ENCODE results near the gene FAM53B.

FAM53B gene

DNA sequence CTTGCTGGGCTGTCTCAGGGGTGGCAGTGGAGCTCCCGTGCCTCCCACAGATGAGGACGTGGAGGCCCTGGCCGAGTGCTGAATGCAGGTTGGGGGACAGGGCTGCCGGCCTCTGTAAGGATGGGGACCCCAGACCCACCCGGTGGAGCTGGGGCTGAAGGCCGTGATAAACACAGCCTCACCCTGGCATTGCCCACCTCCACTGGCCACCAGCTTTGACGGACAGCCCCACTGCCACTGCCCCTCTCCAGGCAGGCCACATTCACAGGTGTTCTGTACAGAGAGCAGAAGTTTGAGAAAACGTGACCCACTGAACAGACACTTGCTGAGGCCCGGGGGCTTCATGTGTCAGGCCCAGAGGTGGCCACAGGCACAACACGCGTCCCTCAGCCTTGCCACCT lies 156.4 kb downstream of the FAM53B start:
- DNase-seq (ENCODE audit: low read depth in 2 of 2, low spot score in 1 of 2) = no peak

DNA sequence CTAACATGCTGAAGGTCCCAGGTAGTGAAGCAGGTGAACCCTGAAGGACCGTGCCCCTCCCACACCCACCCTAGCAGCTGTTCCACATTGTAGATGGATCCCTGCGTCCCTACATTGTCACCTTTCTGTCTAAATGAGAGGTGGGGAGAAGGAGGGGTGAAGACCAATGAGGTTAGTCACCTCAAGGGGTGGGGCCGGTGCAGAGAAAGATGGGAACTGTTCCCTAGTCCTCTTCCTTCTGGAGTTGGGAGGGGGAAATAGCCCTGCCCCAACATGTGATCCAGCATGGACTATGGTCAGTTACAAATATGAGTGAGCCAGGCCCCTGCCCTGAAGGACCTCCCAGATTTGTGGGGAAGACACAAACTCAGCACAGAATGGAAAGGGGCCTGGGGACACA lies 158.0 kb downstream of the FAM53B start:
- no peak for DNase-seq (ENCODE audit: low read depth in 2 of 2, low spot score in 1 of 2)

DNA sequence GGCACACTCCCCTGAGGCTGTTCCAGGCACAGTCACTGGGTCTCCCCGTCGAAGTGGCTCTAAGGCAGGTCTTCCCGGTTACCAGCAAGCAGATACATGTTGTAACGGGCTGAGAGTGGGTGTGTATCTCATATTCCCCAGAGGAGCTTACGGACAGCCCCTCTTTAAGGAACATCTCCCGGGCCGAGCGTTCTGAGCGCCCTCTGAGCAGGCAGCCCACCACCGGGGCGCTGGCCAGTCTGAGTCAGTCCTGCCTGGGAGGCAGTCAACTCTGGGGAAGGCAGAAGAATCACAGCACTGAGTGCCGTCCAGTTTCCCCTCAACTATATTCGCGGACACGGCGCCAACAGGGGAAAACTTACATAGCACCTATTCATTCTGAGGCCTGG lies 165.2 kb downstream of the FAM53B start:
- DNase-seq (ENCODE audit: low read depth in 2 of 2, low spot score in 1 of 2) = no peak

DNA sequence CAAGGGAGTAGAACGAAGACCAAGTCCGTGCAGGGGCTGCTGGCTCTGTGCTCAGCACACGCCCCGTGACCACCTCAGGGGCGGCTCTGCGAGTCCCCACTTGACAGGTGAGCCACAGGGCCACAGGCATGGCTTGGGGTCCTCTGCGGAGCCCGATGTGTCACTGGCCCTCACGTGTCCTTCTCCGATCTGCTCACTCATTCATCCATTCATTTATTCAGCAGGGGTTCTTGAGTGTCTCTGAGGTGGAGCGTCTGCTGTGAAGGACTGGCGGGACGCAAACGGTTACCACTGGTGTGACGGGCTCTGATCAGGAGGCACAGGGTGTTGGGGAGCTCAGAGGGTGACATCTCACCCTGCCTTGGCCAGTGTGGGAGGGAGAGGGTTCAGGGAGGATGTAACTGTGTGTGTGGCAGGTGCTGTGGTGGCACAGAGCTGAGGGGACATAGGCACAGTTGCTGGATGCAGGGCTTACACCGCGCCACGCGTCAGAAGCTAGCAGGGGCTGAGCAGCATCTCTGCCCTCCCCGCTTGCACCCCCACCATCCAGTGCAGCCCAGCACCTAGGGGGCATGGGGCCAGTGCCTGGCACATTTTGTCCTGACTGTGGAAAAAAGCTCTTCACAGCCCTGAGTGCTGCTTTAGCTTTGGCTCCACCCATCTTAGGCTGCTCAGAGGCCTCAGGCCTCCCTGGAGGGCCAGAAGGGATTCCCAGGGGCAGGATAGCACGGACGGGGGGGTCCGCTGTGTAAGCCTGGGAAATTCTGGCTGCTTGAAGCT lies 165.8 kb downstream of the FAM53B start:
- no peak for DNase-seq (ENCODE audit: low read depth in 2 of 2, low spot score in 1 of 2)

DNA sequence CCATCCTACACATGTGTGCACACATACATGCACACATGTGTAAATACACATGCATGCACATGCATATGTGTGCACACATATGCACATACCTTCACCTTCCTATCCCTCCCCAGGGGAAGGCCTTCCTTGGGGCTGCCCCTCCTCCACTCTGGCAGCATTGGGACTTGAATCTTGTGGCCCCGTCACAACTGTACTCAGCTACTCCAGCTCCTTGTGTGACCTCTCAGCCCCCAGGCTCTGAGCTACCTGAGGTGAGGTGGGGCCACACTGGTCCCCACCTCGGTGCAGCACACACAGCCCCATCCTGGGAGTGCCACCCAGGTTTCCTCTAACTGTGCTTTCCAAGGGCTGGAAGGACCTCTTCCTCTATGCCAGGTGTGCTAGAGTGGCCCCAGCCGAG lies 166.5 kb downstream of the FAM53B start:
- no peak for DNase-seq (ENCODE audit: low read depth in 2 of 2, low spot score in 1 of 2)

DNA sequence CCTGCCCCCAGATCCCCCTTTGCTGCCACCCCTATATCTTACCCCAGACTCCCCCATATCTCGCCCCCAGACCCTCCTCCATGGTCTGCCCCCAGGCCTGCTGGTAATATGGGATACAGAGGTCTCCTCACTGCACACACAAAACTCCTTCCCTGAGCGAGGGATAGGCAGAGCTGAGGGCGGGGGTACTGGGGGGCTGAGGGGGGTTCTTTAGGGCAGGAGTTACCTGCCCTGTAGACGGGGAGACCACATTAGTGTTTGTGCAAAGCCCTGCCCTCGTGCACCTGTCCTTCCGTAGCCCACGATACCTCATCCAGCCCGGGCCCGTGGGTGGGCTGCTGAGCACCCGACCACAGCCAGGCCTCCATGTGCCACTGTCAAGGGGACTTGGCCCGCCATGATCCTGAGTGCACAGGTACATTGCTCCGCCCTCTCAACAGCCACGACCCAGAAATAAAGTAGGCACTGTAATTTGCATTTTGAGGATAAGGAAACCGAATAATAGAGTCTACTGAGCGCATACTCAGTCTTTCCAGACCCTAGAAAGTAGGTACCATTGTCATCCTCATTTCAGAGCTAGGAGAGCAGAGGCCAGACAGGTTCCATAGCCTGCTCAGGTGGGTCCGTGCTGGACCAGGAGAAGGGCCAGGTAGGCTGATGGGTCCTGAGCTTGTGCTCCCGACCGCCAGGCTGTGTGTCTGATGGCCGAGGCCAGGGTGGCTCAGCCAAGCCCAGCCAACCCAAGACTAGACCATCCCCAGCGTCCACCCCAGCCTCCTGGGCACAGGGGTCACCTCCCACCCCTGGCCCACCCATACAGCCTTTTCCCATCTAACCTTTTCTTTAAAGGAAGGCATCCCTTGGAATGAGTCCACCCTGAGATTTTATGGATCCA lies 167.4 kb downstream of the FAM53B start:
- no peak for DNase-seq (ENCODE audit: low read depth in 2 of 2, low spot score in 1 of 2)

DNA sequence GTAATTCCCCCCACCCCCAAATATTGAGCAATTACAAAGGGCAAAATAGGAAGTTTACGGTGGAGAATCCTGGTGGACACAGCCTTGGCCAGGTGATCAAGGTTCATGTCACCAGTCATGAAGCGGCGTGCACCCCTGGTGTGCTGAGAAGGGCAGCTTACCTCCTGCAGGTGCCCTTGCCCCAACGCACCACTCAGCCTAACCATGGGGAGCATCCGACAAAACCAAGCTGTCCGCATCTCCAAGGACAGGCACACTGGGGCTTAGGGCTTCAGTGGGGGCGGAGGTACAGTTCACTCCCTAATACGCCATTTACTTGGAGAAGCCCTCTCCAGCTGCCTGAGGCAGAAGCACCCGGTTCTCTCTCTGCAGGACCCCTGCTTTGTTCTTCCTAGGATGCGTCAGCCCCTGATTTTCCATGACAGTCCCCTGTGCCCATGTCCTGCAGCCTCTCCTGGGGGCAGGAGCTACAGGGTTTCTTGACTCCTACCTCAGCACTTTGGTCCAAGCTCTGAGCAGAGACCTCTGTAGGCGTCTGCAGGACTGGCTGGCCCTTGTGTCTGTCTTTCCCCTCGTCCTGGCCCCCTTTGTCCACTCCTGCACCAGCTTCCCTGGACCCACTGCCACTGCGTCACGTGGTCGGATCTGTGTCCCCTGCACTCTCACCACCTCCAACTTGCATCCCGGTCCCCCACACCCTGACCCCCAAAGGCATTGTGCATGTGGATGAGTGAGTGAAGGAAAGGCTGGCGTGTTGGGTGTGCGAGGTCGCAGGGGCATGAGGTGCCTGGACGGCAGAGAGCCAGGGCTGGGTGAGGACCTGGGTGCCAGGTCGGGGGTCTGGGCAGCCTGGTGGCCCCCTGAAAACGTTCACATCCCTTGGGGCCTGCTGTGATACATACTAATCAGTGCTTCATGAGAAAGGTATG lies 168.8 kb downstream of the FAM53B start:
- no peak for DNase-seq (ENCODE audit: low read depth in 2 of 2, low spot score in 1 of 2)

DNA sequence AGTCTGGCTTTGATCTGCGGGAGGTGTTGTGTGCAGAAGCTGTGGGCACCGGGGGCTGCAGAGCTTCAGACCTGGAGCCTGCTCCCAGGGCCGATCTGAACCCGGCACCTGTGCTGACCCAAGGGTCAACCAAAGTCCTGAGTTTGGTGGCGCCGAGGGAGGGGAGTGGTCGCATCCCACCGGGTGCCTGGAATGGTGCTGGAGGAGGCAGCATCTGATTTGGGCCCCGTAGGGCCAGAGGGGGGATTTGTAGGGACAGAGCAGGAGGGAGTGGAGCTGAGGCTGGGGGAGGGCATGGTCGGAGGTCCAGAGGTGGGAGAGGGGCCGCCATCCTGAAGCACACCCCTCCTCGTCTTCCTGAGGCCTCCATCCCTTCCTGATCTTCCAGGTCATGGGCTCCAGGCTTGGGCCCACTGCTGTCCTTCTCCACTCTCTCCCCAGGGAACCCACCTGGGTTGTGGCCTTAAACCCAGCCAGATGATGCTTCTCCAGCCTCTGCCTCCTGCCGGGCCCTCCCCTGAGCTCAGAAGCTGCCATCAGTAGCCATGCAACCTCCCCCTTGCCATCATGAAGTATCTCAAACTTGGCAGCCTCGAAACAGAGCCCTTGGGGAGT lies 169.6 kb downstream of the FAM53B start:
- DNase-seq (ENCODE audit: low read depth in 2 of 2, low spot score in 1 of 2) = no peak

DNA sequence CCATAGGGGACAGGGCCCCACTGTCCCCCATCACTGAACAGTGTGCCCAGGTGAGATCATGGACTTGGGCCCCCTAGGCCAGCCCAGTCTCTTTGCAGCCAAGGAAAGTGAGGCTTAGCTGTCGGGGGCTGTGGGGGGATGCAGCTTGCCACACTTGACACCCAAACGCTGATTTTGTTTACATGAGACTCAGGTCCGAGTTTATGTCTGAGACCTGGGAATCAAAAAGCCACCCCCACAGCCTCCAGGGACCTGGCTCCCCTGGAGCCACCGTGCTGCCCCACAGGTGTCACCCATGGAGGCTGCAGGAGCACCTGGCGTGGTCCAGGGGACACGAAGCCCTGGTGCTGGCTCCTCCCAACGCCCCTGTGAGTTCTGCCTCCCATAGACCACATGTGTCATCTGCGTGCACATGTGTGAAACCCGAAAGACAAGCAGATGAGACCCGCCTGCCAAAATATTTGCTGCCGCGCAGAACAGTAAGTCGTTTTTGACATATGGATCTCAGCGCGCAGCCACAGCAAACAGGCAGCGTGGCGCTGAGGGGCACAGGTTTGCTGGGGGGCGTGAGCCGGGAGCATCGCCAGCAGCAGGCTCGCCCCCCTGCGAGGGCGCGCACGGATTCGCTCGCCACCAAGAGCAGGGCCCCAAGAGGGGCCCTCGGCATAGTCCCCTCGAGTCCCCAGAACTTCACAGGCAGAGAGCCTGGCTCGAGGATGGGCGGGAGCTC lies 170.3 kb downstream of the FAM53B start:
- DNase-seq (ENCODE audit: low read depth in 2 of 2, low spot score in 1 of 2) = no peak

DNA sequence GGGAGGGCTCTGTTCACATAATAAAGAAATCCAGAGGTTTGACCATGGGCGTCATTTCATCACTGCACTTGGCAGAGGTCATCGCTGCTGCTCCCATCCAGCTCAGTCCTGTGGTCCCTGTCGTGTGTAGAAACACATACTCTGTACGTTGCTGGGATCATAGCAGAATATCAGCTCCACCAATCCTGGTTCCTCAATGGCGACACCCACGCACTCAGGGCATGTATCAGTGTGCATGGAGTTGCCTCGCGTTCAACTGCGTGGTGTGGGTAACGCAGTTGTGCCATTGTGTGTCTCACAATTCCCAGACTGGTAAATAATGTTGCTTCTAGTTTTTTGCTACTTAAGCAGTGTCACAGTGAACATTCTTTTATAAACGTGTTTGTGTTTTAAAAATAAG lies 171.4 kb downstream of the FAM53B start:
- no peak for DNase-seq (ENCODE audit: low read depth in 2 of 2, low spot score in 1 of 2)

DNA sequence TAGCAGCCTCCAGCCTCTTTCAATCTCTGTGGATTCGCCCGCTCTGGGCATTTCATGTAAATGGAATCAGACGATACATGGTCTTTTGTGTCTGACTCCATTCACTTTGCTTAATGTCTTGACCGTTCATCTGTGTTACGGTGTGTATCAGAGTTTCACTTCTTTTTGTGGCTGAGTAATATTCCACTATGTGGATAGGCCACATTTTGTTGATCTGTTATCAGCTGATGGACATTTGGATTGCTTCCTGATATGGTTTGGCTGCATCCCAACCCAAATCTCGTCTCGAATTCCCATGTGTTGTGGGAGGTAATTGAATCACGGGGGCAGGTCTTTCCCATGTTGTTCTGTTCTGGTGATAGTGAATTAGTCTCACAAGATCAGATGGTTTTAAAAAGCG lies 173.5 kb downstream of the FAM53B start:
- DNase-seq (ENCODE audit: low read depth in 2 of 2, low spot score in 1 of 2) = no peak

DNA sequence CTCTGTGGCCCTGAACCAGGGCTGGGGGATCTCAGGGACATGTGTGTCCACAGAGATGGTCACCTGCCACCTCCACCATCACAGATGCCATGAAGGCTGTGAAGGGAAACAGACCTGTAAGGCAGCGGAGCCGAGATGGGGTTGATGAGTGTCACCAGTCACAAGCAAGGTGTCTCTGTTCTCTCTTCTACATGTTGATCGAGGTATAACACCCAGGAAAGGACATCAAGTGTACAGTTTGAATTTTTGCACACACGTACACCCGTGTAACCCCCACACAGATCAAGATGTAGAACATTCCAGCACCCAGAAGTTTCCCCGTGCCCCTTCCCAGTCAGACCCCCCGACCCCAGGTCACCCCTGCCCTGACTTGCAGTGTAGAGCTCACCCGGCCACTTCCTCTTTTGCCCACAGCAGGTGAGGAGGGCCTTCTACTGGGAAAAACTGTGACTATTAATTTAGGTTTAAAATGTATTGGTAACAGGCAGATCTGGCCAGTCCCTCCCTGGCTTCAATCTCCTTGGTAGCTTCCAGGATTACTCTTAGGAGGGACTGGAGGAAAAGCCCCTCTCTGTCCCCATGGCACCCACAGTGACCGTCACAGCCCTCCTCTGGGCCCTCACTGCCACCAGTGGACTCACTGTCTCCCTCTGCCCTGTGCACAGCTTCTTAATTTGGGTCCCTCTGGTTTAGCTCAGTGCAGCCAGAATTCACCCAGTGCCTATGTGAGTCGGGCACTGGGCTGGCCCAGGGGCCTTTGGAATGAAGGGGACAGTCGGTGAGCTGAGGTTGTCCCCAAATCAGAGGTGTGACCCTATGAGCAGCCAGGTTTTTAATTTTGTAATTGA lies 174.3 kb downstream of the FAM53B start:
- no peak for DNase-seq (ENCODE audit: low read depth in 2 of 2, low spot score in 1 of 2)
